Coronary artery (tissue), 2 donors: ENCODE measurements around the gene CYBC1.

Experiments used
- DNase-seq: peaks from one replicate; pipeline ENCODE4 v3.0.0-alpha.2; 2017; ENCODE audit warnings: low spot score
- H3K27ac ChIP-seq, 2 donors: fragments of 200-600 bp; sonication (generic); one replicate each; pipeline ENCODE4 v1.5.1; 2016 to 2019
- H3K4me3 ChIP-seq: fragments of 200-600 bp; sonication (generic); 2 replicates; pipeline ENCODE4 v1.5.1; 2016; ENCODE audit warnings: mild to moderate bottlenecking, moderate library complexity
- CTCF ChIP-seq: fragments of 200-600 bp; sonication (generic); IDR thresholded peaks from one replicate; pipeline ENCODE4 v1.5.1; 2019; ENCODE audit warnings: antibody characterized with exemption

CYBC1 gene

GRCh38 chr17:82489117-82489516 is 38.6 kb upstream of the CYBC1 start:
- no peak overlapping the region for H3K4me3 ChIP-seq
- TF ChIP-seq CTCF, result no peak
- peak; percentile 93 for DNase-seq
- peak overlapping the region; percentile 92 to 97 for H3K27ac ChIP-seq

GRCh38 chr17:82487910-82488309 is 37.4 kb upstream of the CYBC1 start:
- Histone ChIP-seq H3K4me3 (no peak overlapping the region), H3K27ac (peak overlapping the region; percentile 92 to 97)
- no peak for DNase-seq
- no peak for TF ChIP-seq CTCF

GRCh38 chr17:82486231-82487094 is 35.9 kb upstream of the CYBC1 start:
- Histone ChIP-seq H3K27ac (no peak overlapping the region), H3K4me3 (no peak overlapping the region)
- no peak for TF ChIP-seq CTCF
- DNase-seq, result no peak

GRCh38 chr17:82483836-82484235 is 33.3 kb upstream of the CYBC1 start:
- DNase-seq, result no peak
- no peak overlapping the region for H3K4me3 ChIP-seq

GRCh38 chr17:82483204-82483660 is 32.7 kb upstream of the CYBC1 start:
- no peak for DNase-seq
- no peak for TF ChIP-seq CTCF
- Histone ChIP-seq H3K27ac (no peak overlapping the region), H3K4me3 (no peak overlapping the region)

More at GRCh38 chr17:82483836-82484235, 33.3 kb upstream of the CYBC1 start:
- H3K27ac ChIP-seq, result no peak overlapping the region
- TF ChIP-seq CTCF, result no peak

GRCh38 chr17:82480318-82480717 is 29.8 kb upstream of the CYBC1 start:
- H3K27ac ChIP-seq, result no peak overlapping the region
- TF ChIP-seq CTCF, result no peak
- no peak overlapping the region for H3K4me3 ChIP-seq
- DNase-seq, result no peak

- Histone ChIP-seq H3K27ac (no peak overlapping the region), H3K4me3 (no peak overlapping the region)
- no peak for TF ChIP-seq CTCF
- no peak for DNase-seq
Observed at GRCh38 chr17:82479602-82480001, 29.1 kb upstream of the CYBC1 start.
